Measurements from ENCODE around the gene CYP4F11.

GRCh38 chr19:15863272-15863671 lies 71.1 kb downstream of the CYP4F11 start:
- TF ChIP-seq CTCF (IDR thresholded peaks at IDR 0.05) = no peak
- no peak for TF ChIP-seq POLR2A (IDR thresholded peaks at IDR 0.05)
